Neural cell (in vitro differentiated cells): Measurements from ENCODE around the gene KLLN. TPM values are rescaled to one million over a fixed set of nuclear protein-coding genes. Genes with fewer than 3 reads are reported as not detected.
"Not testable (repeated sequence)": the region's sequence is repeated elsewhere in the genome, so short reads cannot be mapped to it uniquely, and the experiment has no call there.

Source experiments
- H2AFZ ChIP-seq: fragments of 200-600, 300-800 bp; sonication (generic), shearing (Covaris generic); 2 replicates; pipeline ENCODE4 v1.6.0; 2014; ENCODE audit warnings: low read depth, mild to moderate bottlenecking, antibody characterized with exemption, low read length, moderate library complexity
- H3F3A ChIP-seq: fragments of 200-600 bp; shearing (Covaris generic); 2 replicates; pipeline ENCODE4 v1.6.1; 2016; ENCODE audit warnings: mild to moderate bottlenecking, moderate library complexity, mixed read lengths, antibody characterized with exemption, low read length; ENCODE audit not compliant: insufficient read depth, poor library complexity, severe bottlenecking
- H3K27ac ChIP-seq: fragments of 200-600, 300-800 bp; sonication (generic), shearing (Covaris generic); 2 replicates; pipeline ENCODE4 v1.5.1; 2014; ENCODE audit warnings: mild to moderate bottlenecking, low read length, moderate library complexity
- H3K27me3 ChIP-seq: fragments of 300-800, 200-600 bp; sonication (generic), shearing (Covaris generic); 2 replicates; pipeline ENCODE4 v1.6.0; 2014; ENCODE audit warnings: mild to moderate bottlenecking, low read depth, low read length, moderate library complexity; ENCODE audit not compliant: insufficient read depth
- H3K36me3 ChIP-seq: fragments of 300-800, 200-600 bp; sonication (generic), shearing (Covaris generic); 2 replicates; pipeline ENCODE4 v1.5.1; 2014; ENCODE audit warnings: mild to moderate bottlenecking, antibody characterized with exemption, low read length, moderate library complexity; ENCODE audit not compliant: insufficient read depth
- H3K4me2 ChIP-seq: fragments of 300-800, 200-600 bp; sonication (generic), shearing (Covaris generic); 2 replicates; pipeline ENCODE4 v1.6.0; 2014; ENCODE audit warnings: mild to moderate bottlenecking, low read length
- H3K4me3 ChIP-seq: fragments of 300-800, 200-600 bp; sonication (generic), shearing (Covaris generic); 2 replicates; pipeline ENCODE4 v1.5.1; 2014; ENCODE audit warnings: mild to moderate bottlenecking, low read length, moderate library complexity
- H3K79me2 ChIP-seq: fragments of 200-600 bp; shearing (Covaris generic); replicated peaks from 2 replicates; pipeline ENCODE4 v1.6.0; 2014; ENCODE audit warnings: mild to moderate bottlenecking, low read length, moderate library complexity; ENCODE audit not compliant: insufficient read depth
- H3K9ac ChIP-seq: fragments of 300-800, 200-600 bp; sonication (generic), shearing (Covaris generic); 2 replicates; pipeline ENCODE4 v1.6.1; 2016; ENCODE audit warnings: mild to moderate bottlenecking, low read length, mixed read lengths
- H3K9me2 ChIP-seq: fragments of 200-600 bp; shearing (Covaris generic); 2 replicates; pipeline ENCODE4 v1.6.1; 2016; ENCODE audit warnings: mild to moderate bottlenecking, low read length, mixed read lengths; ENCODE audit not compliant: insufficient read depth
- H3K9me3 ChIP-seq: fragments of 200-600, 300-800 bp; sonication (generic), shearing (Covaris generic); 2 replicates; pipeline ENCODE4 v1.6.1; 2016; ENCODE audit warnings: mild to moderate bottlenecking, mixed run types, low read length, moderate library complexity, mixed read lengths
- H4K20me1 ChIP-seq: fragments of 200-600 bp; shearing (Covaris generic); 2 replicates; pipeline ENCODE4 v1.6.1; 2016; ENCODE audit warnings: mild to moderate bottlenecking, mixed run types; ENCODE audit not compliant: insufficient read depth
- CTCF ChIP-seq: fragments of 450-650 bp; IDR thresholded peaks from 2 replicates; pipeline ENCODE4 v1.5.1; 2014; ENCODE audit warnings: antibody characterized with exemption, mild to moderate bottlenecking, moderate library complexity; ENCODE audit not compliant: poor library complexity, severe bottlenecking
- EP300 ChIP-seq: fragments of 450-650 bp; conservative IDR thresholded peaks from 2 replicates; pipeline ENCODE4 v1.6.1; 2014; ENCODE audit warnings: antibody characterized with exemption, mild to moderate bottlenecking, moderate library complexity; ENCODE audit not compliant: poor library complexity, severe bottlenecking
- EZH2 ChIP-seq: fragments of 200-600, 300-800 bp; shearing (Covaris generic), sonication (generic); IDR thresholded peaks from 2 replicates; pipeline ENCODE4 v1.6.1; 2014; ENCODE audit warnings: antibody characterized with exemption, low read length, borderline replicate concordance, mild to moderate bottlenecking; ENCODE audit not compliant: insufficient read depth, poor library complexity, severe bottlenecking
- MXI1 ChIP-seq: fragments of 450-650 bp; conservative IDR thresholded peaks from 2 replicates; pipeline ENCODE4 v1.6.1; 2014; ENCODE audit warnings: antibody characterized with exemption, mild to moderate bottlenecking; ENCODE audit not compliant: poor library complexity, severe bottlenecking
- POLR2AphosphoS5 ChIP-seq: IDR thresholded peaks from 2 replicates; pipeline ENCODE4 v1.6.1; 2012
- RAD21 ChIP-seq: fragments of 450-650 bp; conservative IDR thresholded peaks from 2 replicates; pipeline ENCODE4 v1.6.1; 2014; ENCODE audit warnings: antibody characterized with exemption, mild to moderate bottlenecking, moderate library complexity
- REST ChIP-seq: IDR thresholded peaks from 2 replicates; pipeline ENCODE4 v1.6.1; 2012; ENCODE audit warnings: borderline replicate concordance
- SMC3 ChIP-seq: fragments of 450-650 bp; conservative IDR thresholded peaks from 2 replicates; pipeline ENCODE4 v1.6.1; 2014; ENCODE audit warnings: antibody characterized with exemption, mild to moderate bottlenecking, moderate library complexity; ENCODE audit not compliant: poor library complexity
- TAF1 ChIP-seq: IDR thresholded peaks from 2 replicates; pipeline ENCODE4 v1.6.1; 2012; ENCODE audit warnings: low read depth
- polyA plus RNA-seq: library from polyadenylated mRNA; depleted of rRNA; stranded (reverse); fragments of >200 nt; gene quantifications from 2 replicates; pipeline ENCODE4 v1.2.3, GENCODE V29; 2014

KLLN gene
- polyA plus RNA-seq, 1 donor from 2014 or later, result 0.77 TPM

- Histone ChIP-seq H3K27me3 (no peaks in the 10 kb centered on the region), H3K4me3 (no peak overlapping the region), H3K79me2 (no peaks in the 10 kb centered on the region), H3K9me3 (no peaks in the 10 kb centered on the region), H3F3A (no peaks in the 10 kb centered on the region), H3K9me2 (no peaks in the 10 kb centered on the region), H3K36me3 (no peaks in the 10 kb centered on the region), H3K27ac (no peak overlapping the region), H3K9ac (no peak overlapping the region), H4K20me1 (no peaks in the 10 kb centered on the region), H3K4me2 (no peak overlapping the region), H2AFZ (no peak overlapping the region)
- TF ChIP-seq POLR2AphosphoS5 (no peak), RAD21 (no peak)
Observed at GRCh38 chr10:87837445-87837844, 25.9 kb downstream of the KLLN start.

GRCh38 chr10:87836098-87836497 is 27.2 kb downstream of the KLLN start:
- Histone ChIP-seq H3K4me2 (no peak overlapping the region), H3F3A (no peaks in the 10 kb centered on the region), H3K27me3 (no peaks in the 10 kb centered on the region), H3K4me3 (no peak overlapping the region), H3K9me2 (no peaks in the 10 kb centered on the region), H3K79me2 (no peaks in the 10 kb centered on the region), H3K9ac (no peak overlapping the region), H4K20me1 (no peaks in the 10 kb centered on the region), H3K27ac (no peak overlapping the region), H3K36me3 (no peaks in the 10 kb centered on the region), H2AFZ (no peak overlapping the region), H3K9me3 (no peaks in the 10 kb centered on the region)
- TF ChIP-seq TAF1 (no peak), EP300 (no peak), EZH2 (no peak), CTCF (no peak), RAD21 (no peak), SMC3 (no peak), REST (no peak), POLR2AphosphoS5 (no peak), MXI1 (no peak)

- Histone ChIP-seq H3F3A (no peaks in the 10 kb centered on the region), H3K79me2 (no peaks in the 10 kb centered on the region), H3K9ac (no peak overlapping the region), H3K4me3 (no peak overlapping the region), H2AFZ (no peak overlapping the region), H3K4me2 (no peak overlapping the region), H3K36me3 (no peaks in the 10 kb centered on the region), H3K27ac (no peak overlapping the region), H3K9me3 (no peaks in the 10 kb centered on the region), H3K27me3 (no peaks in the 10 kb centered on the region), H4K20me1 (no peaks in the 10 kb centered on the region), H3K9me2 (no peaks in the 10 kb centered on the region)
- no peak for TF ChIP-seq TAF1
Observed at GRCh38 chr10:87829986-87830729, 33.2 kb downstream of the KLLN start.

- not testable (repeated sequence) for H3K4me3 ChIP-seq, H3K9me3 ChIP-seq, H4K20me1 ChIP-seq, H3K4me2 ChIP-seq, H3K36me3 ChIP-seq, H3K27ac ChIP-seq, H3K79me2 ChIP-seq, H3K9ac ChIP-seq, H3F3A ChIP-seq, H2AFZ ChIP-seq, H3K27me3 ChIP-seq, H3K9me2 ChIP-seq
Observed at GRCh38 chr10:87829051-87829450, 34.3 kb downstream of the KLLN start.
